Dermis blood vessel endothelial cell (primary cell): ENCODE measurements around the gene MAP2K7. TPM values are rescaled to one million over a fixed set of nuclear protein-coding genes. Genes with fewer than 3 reads are reported as not detected.
"Not testable (repeated sequence)": the region's sequence is repeated elsewhere in the genome, so short reads cannot be mapped to it uniquely, and the experiment has no call there.

ENCODE experiments used
- DNase-seq: peaks from one replicate; pipeline ENCODE4 v3.0.0; 2010
- total RNA-seq: library from RNA; depleted of rRNA; stranded (reverse); fragments of >200 nt; gene quantifications from 2 replicates; pipeline ENCODE4 v1.2.3, GENCODE V29; 2014

The MAP2K7 gene
- total RNA-seq, 1 donor from 2014 or later: 10.4 TPM

GRCh38 chr19:7920519-7921301, 17.0 kb downstream of the MAP2K7 start:
- DNase-seq: peak; percentile 99

DNA sequence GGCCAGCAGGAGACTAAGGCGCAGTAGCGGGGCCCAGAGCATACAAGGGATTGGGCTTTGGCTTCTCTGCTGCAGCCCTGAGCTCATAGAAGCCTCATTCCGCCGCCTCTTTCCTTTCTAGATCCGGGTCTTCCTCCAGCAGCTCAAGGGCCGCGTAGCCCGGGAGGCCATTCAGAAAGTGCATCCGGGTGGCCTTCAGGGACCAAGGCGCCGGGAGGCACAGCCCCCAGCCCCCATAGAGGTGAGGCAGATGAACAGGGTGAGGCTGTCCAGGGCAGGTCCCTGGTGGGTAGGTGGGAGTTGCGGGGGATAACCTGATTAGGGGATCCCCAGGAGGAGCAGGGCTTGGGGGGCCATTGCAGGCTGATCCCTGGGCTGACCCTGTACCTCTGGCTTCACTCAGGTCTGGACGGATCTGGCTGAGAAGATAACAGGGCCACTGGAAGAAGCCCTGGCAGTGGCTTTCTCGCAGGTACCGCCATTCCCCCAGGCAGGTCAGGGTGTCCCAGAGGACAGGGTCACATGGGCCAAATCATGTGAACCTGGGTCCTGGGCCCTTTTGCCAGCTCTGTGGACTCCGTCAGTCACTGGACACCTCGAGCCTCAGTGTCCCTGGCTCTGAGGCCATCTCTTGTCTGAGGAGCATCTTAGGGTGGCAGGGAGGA, 17.8 kb downstream of the MAP2K7 start:
- no peak for DNase-seq

- no peak for DNase-seq
Measured at GRCh38 chr19:7921967-7922835, 18.5 kb downstream of the MAP2K7 start.

- DNase-seq: no peak
Measured at GRCh38 chr19:7922836-7923195, 19.1 kb downstream of the MAP2K7 start.

DNA sequence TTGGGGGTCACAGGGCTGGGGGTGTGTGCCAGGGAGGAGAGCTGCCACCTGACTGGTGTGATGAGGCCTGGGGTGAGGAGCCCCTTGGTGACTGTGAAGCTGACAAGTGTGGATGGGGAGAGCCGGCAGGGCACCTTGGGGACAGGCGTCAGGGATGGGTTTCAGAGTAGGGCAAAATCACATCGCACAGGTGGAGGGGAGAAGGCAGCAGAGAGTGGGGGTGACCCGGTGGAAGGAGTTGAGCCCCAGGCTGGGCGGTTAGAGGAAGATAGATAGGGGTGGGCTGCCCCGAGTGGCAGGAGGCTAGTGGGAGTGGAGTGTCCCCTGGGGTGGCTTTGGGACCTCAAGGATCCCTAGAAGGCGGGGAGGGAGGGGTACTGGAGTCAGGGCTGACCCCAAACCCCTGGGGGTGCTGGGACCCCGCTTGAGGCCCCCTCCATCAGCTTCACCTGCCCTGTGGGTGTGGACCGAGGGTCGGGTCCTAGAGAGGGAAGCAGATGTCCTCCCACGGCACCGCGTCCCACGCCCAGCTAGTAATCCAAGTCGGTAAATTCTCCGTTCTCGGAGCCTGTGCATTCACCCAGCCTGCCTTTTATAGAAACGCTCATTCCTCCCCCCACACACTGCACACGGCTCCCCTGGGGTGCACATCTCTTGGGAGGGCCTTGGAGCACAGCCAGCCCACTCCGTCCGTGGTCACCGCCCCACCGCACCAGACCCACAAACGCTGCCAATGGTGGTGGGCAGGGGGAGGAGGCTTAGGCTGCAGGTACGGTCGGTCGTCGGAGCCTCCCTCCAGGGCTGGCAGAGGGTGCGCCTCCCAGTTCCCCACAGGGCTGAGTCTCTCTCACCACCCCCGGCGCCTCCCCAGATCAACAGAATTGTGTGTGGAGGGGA, 19.9 kb downstream of the MAP2K7 start:
- no peak for DNase-seq

- DNase-seq: no peak
Measured at GRCh38 chr19:7924241-7924640, 20.6 kb downstream of the MAP2K7 start.

DNA sequence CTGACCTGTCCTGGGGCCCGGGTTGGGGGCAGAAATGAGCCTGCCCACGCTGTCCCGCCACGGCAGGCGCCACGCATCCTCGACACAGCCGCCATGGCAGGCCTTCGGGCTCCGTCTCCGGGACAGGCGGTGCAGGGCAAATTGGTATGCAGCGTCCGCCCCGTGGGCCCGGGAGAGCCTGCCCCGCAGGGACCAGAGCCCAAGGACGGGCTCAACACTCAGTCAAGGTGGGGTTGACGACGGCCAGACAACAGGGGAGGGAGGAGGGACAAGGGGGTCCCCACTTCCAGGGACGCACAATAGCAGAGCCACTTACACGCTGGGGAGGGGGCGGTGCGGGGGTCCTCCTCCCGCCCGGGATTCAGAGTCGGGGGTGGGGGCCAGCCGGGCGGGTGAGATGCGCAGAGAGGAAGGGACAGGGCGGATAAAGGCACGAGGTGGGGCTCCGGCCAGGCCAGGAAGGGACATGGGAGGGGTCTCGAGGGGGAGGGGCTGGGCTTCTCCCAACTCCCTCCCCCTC, 21.0 kb downstream of the MAP2K7 start:
- no peak for DNase-seq

- DNase-seq: peak; percentile 86
Measured at GRCh38 chr19:7925171-7925851, 21.6 kb downstream of the MAP2K7 start.

DNA sequence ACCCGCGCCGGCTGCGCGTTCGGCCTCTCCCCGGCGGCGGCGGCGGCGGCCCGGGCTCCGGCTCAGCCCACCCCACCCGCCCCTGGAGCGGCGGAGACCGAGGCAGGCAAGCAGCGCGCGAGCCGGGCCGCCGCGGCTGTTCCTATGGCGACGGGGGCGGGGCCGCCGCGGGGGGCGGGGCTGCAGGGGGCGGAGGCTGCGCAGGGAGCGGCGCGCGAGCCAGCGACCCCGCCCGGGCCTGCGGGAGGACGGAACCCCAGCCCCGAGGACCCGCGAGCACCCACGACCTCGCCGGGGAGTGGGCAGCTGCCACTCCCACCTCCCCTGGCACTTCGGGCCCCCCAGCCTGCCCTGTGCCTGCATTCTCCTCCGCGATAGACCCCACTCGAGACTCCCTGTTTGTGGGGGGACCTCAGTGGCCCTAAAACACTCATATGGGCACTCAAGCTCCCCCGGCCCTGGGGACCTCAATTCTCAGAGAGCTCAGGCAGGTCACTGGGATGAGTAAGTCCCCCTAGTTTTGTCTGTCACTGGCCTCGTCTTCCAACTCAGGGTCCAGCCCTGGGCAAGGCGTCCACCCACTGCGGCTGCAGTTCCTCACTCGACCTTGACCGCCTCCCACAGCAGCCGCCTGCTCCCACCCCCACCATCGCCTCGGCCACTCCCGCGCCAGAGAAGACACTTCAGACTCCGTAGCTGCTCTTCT, 22.5 kb downstream of the MAP2K7 start, which contains the start of gene CTXN1:
TSS of gene CTXN1 (minus strand) at position 115 of the 706 bp plus-strand sequence. CDS start 597 bp downstream, outside the sequence.
- peak; percentile 71 for DNase-seq

- DNase-seq: no peak
Measured at GRCh38 chr19:7926727-7927604, 23.3 kb downstream of the MAP2K7 start.

- DNase-seq: no peak
Measured at GRCh38 chr19:7927605-7928333, 24.1 kb downstream of the MAP2K7 start.

DNA sequence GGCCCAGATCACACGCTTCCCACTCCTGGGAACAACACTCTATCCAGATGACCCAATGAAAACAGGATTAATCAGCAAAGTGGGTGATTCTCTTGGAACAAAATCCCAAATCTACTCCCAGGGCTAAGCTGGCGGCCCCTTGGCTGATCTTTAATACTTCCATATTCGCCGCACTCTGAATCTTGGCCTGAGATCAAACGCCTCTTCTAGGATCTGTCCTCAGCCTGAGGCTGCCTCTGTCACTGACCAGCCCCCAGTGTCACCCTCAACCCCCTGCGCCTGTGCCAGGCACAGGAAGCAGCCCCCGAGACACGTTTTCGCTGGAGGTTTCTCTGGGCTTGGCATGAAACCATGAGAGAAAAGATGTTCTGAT, 24.6 kb downstream of the MAP2K7 start:
- DNase-seq: no peak

- peak; percentile 72 for DNase-seq
Measured at GRCh38 chr19:7928741-7929701, 25.3 kb downstream of the MAP2K7 start.

DNA sequence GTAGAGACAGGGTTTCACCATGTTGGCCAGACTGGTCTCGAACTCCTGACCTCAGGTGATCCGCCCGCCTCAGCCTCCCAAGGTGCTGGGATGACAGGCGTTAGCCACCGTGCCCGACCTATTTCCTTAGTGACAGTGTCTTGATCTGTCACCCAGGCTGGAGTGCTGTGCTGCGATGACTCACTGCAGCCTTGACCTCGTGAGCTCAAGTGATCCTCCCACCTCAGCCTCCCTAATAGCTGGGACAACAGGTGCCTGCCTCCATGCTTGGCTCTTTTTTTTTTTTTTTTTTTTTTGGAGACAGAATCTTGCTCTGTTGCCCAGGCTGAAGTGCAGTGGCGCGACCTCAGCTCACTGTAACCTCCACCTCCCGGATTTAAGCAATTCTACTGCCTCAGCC, 26.4 kb downstream of the MAP2K7 start:
- not testable (repeated sequence) for DNase-seq

DNA sequence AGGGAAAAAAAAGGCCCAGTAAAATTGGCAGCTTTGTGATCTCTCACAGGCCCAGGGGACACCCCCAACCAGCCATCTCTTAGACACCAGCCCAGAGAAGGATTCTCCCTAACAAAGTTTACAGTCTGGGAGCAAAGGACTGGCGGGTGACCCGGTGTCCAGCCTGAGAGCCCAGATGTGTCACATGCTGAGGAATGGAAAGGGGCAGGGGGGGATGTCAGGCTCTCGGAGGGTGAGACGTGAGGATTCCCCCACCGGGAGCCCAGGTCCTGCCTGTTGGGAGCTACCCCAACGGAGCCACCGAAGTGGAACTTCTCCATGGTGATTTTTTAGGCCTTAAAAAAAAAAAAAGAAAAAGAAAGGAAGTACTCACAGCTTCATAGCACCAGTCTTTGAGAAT, 27.1 kb downstream of the MAP2K7 start:
- DNase-seq: no peak

- no peak for DNase-seq
Measured at GRCh38 chr19:7931221-7932061, 27.8 kb downstream of the MAP2K7 start.
